ENCODE data around the gene UBE2O.

UBE2O gene

DNA sequence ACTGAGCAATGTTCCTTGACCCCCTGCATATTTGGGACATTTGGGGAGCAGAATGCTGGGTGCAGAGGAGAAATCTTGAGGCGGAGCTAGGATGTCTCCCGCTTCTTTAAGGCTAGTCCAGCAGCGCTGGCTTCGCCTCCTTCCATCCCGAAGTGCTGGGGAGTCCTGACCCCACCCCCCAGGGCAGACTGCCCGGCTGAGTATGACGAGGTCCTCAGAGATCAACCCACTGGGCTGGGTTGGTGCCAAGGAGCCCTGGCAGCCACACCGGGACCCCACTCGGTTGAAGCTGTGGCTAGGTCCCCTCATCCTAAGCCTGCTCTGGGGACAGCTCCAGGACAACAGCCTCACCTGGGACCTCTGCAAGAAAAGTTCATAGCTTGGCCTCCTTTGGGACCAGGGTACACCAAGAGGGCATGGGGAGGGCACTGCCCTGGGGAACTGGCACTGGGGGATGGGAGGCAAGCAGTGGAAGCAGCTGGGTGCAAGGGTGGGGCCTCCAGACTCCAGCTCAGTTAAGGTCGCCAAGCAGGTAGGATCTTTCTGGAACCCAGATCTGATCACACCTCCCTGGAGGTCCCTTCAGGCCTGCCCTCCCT is 37.3 kb upstream of the UBE2O start:
- H2AFZ ChIP-seq (ENCODE audit: low read depth, low read length), result no peak overlapping the region
- H3K36me3 ChIP-seq (replicated peaks; ENCODE audit: low read depth, low read length), result no peaks in the 10 kb centered on the region
- no peaks in the 10 kb centered on the region for H3K9me3 ChIP-seq (ENCODE audit: insufficient read depth, low read length)
- no peaks in the 10 kb centered on the region for H4K20me1 ChIP-seq (ENCODE audit: insufficient read depth, low read length)
- no peak overlapping the region for H3K27ac ChIP-seq (ENCODE audit: low read length)
- TF ChIP-seq, protein P1, sequence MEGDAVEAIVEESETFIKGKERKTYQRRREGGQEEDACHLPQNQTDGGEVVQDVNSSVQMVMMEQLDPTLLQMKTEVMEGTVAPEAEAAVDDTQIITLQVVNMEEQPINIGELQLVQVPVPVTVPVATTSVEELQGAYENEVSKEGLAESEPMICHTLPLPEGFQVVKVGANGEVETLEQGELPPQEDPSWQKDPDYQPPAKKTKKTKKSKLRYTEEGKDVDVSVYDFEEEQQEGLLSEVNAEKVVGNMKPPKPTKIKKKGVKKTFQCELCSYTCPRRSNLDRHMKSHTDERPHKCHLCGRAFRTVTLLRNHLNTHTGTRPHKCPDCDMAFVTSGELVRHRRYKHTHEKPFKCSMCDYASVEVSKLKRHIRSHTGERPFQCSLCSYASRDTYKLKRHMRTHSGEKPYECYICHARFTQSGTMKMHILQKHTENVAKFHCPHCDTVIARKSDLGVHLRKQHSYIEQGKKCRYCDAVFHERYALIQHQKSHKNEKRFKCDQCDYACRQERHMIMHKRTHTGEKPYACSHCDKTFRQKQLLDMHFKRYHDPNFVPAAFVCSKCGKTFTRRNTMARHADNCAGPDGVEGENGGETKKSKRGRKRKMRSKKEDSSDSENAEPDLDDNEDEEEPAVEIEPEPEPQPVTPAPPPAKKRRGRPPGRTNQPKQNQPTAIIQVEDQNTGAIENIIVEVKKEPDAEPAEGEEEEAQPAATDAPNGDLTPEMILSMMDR (IDR thresholded peaks at IDR 0.05; ENCODE audit: low read depth, low read length), result no peak
- TF ChIP-seq EZH2phosphoT487 (IDR thresholded peaks at IDR 0.05; ENCODE audit: low read depth), result no peak
- H3K79me2 ChIP-seq (ENCODE audit: low read length), result no peaks in the 10 kb centered on the region
- H3K9ac ChIP-seq (ENCODE audit: low read length), result no peak overlapping the region
- H3K4me2 ChIP-seq (ENCODE audit: low read length), result no peak overlapping the region
- no peaks in the 10 kb centered on the region for H3K27me3 ChIP-seq (ENCODE audit: low read depth, low read length)
- peaks cover 35% of the 10 kb centered on the region for H3K4me1 ChIP-seq (ENCODE audit: low read length)
- H3K4me3 ChIP-seq (ENCODE audit: low read length), result no peak overlapping the region

DNA sequence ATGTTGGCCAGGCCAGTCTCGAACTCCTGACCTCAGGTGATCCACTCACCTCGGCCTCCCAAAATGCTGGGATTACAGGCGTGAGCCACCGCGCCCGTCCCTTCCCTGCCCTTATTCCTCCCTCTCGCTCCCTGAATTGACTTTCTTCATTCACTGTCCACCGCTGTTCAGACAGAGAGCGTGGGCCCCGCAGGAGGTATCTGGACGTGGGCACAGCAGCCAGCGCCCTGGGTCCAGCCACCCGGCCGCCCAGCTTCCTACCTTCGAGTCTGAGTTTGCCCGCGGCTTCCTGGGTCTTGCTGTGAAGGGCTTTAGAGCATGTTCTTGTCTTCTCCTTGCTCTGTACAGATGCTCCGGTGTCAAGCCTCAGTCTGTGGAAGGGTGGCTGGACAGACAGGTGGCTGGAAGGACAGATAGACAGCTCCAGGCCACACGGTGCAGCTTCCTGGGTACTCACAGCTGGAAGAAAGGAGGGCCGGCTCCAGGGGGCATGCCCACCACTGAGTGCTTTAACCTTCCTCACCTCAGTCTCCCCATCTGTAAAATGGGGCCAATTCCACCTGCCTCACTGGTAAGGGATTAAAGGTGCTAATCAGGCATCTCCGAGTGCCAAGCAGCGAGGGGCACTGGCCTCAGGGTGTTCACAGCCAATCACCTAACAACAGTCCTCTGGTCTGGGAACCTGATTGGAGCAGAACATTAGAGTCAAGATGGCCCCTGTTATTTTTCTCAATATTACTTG is 34.7 kb upstream of the UBE2O start:
- no peaks in the 10 kb centered on the region for H4K20me1 ChIP-seq (ENCODE audit: insufficient read depth, low read length)
- H3K9ac ChIP-seq (ENCODE audit: low read length), result no peak overlapping the region
- H3K27me3 ChIP-seq (ENCODE audit: low read depth, low read length), result no peaks in the 10 kb centered on the region
- TF ChIP-seq, protein P1 (IDR thresholded peaks at IDR 0.05; ENCODE audit: low read depth, low read length), result no peak
- TF ChIP-seq EZH2phosphoT487 (IDR thresholded peaks at IDR 0.05; ENCODE audit: low read depth), result no peak
- H3K9me3 ChIP-seq (ENCODE audit: insufficient read depth, low read length), result no peaks in the 10 kb centered on the region
- no peak overlapping the region for H3K4me3 ChIP-seq (ENCODE audit: low read length)
- no peak overlapping the region for H3K27ac ChIP-seq (ENCODE audit: low read length)
- no peak overlapping the region for H3K4me2 ChIP-seq (ENCODE audit: low read length)
- peaks cover 41% of the 10 kb centered on the region for H3K4me1 ChIP-seq (ENCODE audit: low read length)
- peaks cover 3% of the 10 kb centered on the region for H3K36me3 ChIP-seq (replicated peaks; ENCODE audit: low read depth, low read length)
- no peak overlapping the region for H2AFZ ChIP-seq (ENCODE audit: low read depth, low read length)
- H3K79me2 ChIP-seq (ENCODE audit: low read length), result no peaks in the 10 kb centered on the region

DNA sequence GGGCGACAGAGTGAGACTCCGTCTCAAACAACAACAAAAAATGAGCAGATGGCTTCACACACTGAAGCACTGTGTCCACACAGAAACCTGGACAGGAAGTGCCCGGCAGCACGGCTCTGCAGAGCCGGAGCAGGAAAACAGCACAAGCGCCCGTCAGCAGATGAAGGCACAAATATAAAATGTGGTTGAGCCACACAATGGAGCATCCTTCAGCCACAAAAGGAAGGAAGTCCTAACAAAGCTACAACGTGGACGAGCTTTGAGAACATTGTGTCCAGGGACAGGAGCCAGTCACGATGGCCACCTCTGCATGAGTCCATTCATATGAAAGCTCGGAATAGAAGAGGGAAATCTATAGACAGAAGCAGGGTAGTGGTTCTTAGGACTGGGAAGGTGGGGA is 32.6 kb upstream of the UBE2O start:
- H3K4me1 ChIP-seq (ENCODE audit: low read length), result peaks cover 48% of the 10 kb centered on the region
- no peak overlapping the region for H3K27ac ChIP-seq (ENCODE audit: low read length)
- no peaks in the 10 kb centered on the region for H3K79me2 ChIP-seq (ENCODE audit: low read length)
- H3K36me3 ChIP-seq (replicated peaks; ENCODE audit: low read depth, low read length), result peaks cover 3% of the 10 kb centered on the region
- TF ChIP-seq, protein P1 (IDR thresholded peaks at IDR 0.05; ENCODE audit: low read depth, low read length), result no peak
- no peak for TF ChIP-seq EZH2phosphoT487 (IDR thresholded peaks at IDR 0.05; ENCODE audit: low read depth)
- no peak overlapping the region for H3K4me2 ChIP-seq (ENCODE audit: low read length)
- H4K20me1 ChIP-seq (ENCODE audit: insufficient read depth, low read length), result no peaks in the 10 kb centered on the region
- H3K27me3 ChIP-seq (ENCODE audit: low read depth, low read length), result no peaks in the 10 kb centered on the region
- H3K9ac ChIP-seq (ENCODE audit: low read length), result no peak overlapping the region
- no peaks in the 10 kb centered on the region for H3K9me3 ChIP-seq (ENCODE audit: insufficient read depth, low read length)
- H3K4me3 ChIP-seq (ENCODE audit: low read length), result no peak overlapping the region
- H2AFZ ChIP-seq (ENCODE audit: low read depth, low read length), result no peak overlapping the region

DNA sequence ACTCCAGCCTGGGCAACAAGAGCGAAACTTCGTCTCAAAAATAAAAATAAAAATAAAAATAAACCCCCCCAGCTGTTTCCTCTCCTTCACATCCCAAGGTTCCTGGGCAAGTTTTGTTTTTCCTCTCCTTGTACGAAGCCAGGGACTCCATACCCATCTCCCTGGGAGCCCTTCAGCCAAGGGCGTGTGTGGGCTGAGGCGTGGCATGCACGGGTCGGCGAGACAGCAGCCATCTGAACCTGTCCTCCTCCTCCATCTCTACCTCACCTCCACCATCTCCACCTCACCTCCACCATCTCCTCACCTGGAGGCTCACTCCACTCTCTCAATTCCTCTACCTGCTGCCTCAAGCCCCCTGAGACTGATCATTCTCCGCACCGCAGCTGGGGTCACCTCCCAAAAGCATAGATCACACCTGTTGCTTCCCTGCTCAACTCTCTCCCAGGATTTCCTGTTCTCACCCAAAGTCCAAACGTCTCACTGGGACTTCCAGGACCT is 31.3 kb upstream of the UBE2O start:
- H3K4me3 ChIP-seq (ENCODE audit: low read length), result peak overlapping the region; percentile 50
- H3K9me3 ChIP-seq (ENCODE audit: insufficient read depth, low read length), result no peaks in the 10 kb centered on the region
- H3K9ac ChIP-seq (ENCODE audit: low read length), result peak overlapping the region; percentile 39; the same call in 1 of the 2 replicates
- peak overlapping the region; percentile 54; the same call in 1 of the 2 replicates for H2AFZ ChIP-seq (ENCODE audit: low read depth, low read length)
- H3K27ac ChIP-seq (ENCODE audit: low read length), result peak overlapping the region; percentile 53
- no peaks in the 10 kb centered on the region for H4K20me1 ChIP-seq (ENCODE audit: insufficient read depth, low read length)
- peak overlapping the region; percentile 50 for H3K4me2 ChIP-seq (ENCODE audit: low read length)
- peaks cover 53% of the 10 kb centered on the region for H3K4me1 ChIP-seq (ENCODE audit: low read length)
- H3K27me3 ChIP-seq (ENCODE audit: low read depth, low read length), result no peaks in the 10 kb centered on the region
- H3K36me3 ChIP-seq (replicated peaks; ENCODE audit: low read depth, low read length), result peaks cover 3% of the 10 kb centered on the region
- TF ChIP-seq EZH2phosphoT487 (IDR thresholded peaks at IDR 0.05; ENCODE audit: low read depth), result no peak
- TF ChIP-seq, protein P1 (IDR thresholded peaks at IDR 0.05; ENCODE audit: low read depth, low read length), result no peak
- no peaks in the 10 kb centered on the region for H3K79me2 ChIP-seq (ENCODE audit: low read length)
